ENCODE results near the gene TRAPPC5.
"Not testable (repeated sequence)": the region's sequence is repeated elsewhere in the genome, so short reads cannot be mapped to it uniquely, and the experiment has no call there.

Gene TRAPPC5

GRCh38 chr19:7680606-7681339 is at the start of gene TRAPPC5:
Gene TRAPPC5, plus strand, starts transcription at chr19:7680833. Its CDS starts 1,421 bp downstream, at chr19:7682254.
- DNase-seq = peak; percentile 72 to 80

- DNase-seq = no peak
Measured at GRCh38 chr19:7631577-7631976, 49.1 kb upstream of the TRAPPC5 start.

GRCh38 chr19:7632340-7633203 is 48.1 kb upstream of the TRAPPC5 start:
- no peak for DNase-seq

GRCh38 chr19:7633698-7634097 is 46.9 kb upstream of the TRAPPC5 start, which contains the start of gene PCP2:
Gene PCP2, minus strand, starts transcription at chr19:7633719. Its CDS starts 262 bp downstream, at chr19:7633457.
- no peak for DNase-seq

GRCh38 chr19:7635670-7636069 is 45.0 kb upstream of the TRAPPC5 start:
- no peak for DNase-seq

- no peak for DNase-seq
Measured at GRCh38 chr19:7636317-7636690, 44.3 kb upstream of the TRAPPC5 start.

- DNase-seq = peak; percentile 73 to 76
Measured at GRCh38 chr19:7636691-7637373, 43.8 kb upstream of the TRAPPC5 start, which contains the start of gene STXBP2. Gene STXBP2, plus strand, starts transcription at chr19:7637110. Its CDS starts 40 bp downstream, at chr19:7637150.

- no peak for DNase-seq
Measured at GRCh38 chr19:7637374-7638256, 43.0 kb upstream of the TRAPPC5 start.

- no peak for DNase-seq
Measured at GRCh38 chr19:7638802-7639465, 41.7 kb upstream of the TRAPPC5 start.

- no peak for DNase-seq
Measured at GRCh38 chr19:7639863-7640348, 40.7 kb upstream of the TRAPPC5 start.

GRCh38 chr19:7640803-7641202 is 39.8 kb upstream of the TRAPPC5 start:
- no peak for DNase-seq

GRCh38 chr19:7641290-7642276 is 39.0 kb upstream of the TRAPPC5 start:
- DNase-seq = no peak

- no peak for DNase-seq
Measured at GRCh38 chr19:7642295-7643030, 38.2 kb upstream of the TRAPPC5 start.

GRCh38 chr19:7643031-7643415 is 37.6 kb upstream of the TRAPPC5 start:
- DNase-seq = no peak

GRCh38 chr19:7643629-7644549 is 36.7 kb upstream of the TRAPPC5 start:
- DNase-seq = not testable (repeated sequence)

GRCh38 chr19:7644550-7644877 is 36.1 kb upstream of the TRAPPC5 start:
- DNase-seq = no peak

GRCh38 chr19:7645163-7645562 is 35.5 kb upstream of the TRAPPC5 start:
- DNase-seq = no peak

GRCh38 chr19:7645656-7646425 is 34.8 kb upstream of the TRAPPC5 start:
- DNase-seq = no peak

All from NCI-H2081 (cell line).